HG03135 (cell line): ENCODE measurements around the gene CNGB1.
"Not testable (repeated sequence)": the region's sequence is repeated elsewhere in the genome, so short reads cannot be mapped to it uniquely, and the experiment has no call there.

Experiments
- ATAC-seq: cut with Tn5 transposase; IDR thresholded peaks from one replicate; pipeline ENCODE4 v1.9.1; 2021; ENCODE audit warnings: mild to moderate bottlenecking, moderate library complexity; ENCODE audit not compliant: unreplicated experiment

CNGB1 gene

GRCh38 chr16:57997528-57998265, 26.8 kb upstream of the CNGB1 start:
- no peak for ATAC-seq

DNA sequence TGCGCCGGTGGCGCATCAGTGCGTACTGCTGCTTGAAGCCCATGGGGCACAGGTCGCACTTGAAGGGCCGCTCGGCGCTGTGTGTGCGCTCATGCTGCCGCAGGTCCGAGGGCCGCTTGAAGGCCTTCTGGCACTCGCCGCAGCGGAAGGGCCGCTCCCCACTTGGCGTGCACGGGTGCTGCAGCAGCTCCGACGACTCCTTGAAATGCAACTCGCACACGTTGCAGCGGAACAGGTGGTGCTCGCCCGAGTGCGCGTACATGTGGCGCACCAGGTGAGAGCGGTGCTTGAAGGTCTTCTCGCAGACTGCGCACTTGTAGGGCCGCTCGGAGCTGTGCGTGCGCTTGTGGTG, 26.2 kb upstream of the CNGB1 start:
- no peak for ATAC-seq

GRCh38 chr16:57996406-57997175, 25.7 kb upstream of the CNGB1 start:
- ATAC-seq: no peak

GRCh38 chr16:57995721-57996405, 24.9 kb upstream of the CNGB1 start:
- no peak for ATAC-seq

GRCh38 chr16:57994778-57995177, 23.9 kb upstream of the CNGB1 start:
- ATAC-seq: peak; percentile 51

- no peak for ATAC-seq
Measured at GRCh38 chr16:57994361-57994760, 23.4 kb upstream of the CNGB1 start.

DNA sequence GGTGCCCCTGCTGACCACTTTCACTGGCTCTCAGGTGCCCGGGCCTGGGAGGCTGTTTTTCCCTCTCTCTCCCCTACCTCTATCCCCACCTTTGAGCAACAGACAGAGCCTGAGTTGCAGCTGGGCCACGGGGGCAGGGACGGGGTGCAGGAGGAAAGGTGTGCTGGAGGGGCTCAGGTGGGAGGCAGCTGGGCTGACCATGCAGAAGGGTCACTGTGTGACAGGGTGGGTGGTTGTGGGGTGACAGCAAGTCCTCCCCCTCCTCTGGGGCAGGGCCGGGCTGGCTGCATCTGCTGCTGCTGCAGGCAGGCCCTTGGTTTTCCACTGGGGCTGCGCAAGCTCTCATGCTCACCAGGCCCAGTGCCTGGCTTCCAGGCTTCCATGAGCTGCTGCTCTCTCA, 23.0 kb upstream of the CNGB1 start:
- ATAC-seq: no peak

DNA sequence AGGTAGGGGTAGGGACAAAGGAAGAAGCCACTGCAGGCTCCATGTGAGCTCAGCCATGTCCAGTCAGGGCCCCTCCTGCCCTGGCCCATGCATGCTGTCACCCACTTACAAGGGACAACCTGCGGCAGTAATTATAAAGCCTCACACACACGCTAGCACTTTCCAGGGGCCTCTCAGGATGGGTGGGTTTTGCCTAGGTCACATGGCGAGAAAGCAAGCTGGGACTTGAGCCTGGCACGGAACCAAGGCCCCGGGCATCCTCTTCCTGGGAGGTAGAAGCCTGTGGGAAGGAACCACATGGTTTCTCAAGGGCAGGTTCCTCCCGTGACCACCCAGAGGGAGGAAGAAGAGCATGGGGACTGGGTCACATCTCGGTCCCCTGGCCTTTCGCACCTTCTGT, 22.5 kb upstream of the CNGB1 start:
- ATAC-seq: no peak

DNA sequence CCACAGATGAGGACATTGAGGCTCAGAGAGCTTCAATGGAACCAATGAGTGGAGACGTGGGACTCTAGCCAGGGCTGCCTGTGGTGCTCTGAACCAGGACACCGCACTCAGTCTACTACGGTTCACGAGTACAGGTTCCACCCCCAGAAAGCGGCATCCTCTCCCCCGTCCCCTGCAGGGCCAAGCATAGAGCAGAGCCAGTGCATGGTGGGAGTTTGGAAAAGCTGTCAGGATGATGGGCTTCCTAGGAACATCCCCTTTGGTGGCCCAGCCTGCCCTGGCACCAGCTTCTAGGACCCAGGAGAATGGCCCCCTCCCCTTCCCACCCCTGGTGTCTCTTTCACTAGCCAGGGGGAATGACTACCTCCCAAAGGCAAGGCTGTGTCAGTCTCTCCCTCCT, 21.2 kb upstream of the CNGB1 start:
- ATAC-seq: no peak

- ATAC-seq: no peak
Measured at GRCh38 chr16:57991551-57992059, 20.7 kb upstream of the CNGB1 start.

DNA sequence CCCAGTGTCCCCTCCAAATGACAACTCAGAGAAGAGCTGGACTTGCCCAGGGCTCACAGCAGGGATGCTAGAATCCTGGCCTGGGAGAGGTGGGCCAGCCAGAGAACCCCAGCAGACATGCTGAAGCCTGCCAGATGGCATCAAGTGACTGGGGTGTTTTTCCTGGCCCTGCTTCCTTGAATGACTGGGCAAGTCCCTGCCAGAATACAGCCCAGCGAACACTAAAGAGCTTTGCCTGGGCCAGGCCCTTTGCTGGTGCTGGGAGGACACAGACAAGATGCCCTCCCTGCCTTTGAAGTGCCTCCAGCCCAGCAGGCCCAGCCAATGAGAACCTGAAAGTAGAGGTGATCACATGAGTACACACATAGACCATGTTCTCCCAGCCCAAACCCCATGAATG, 18.0 kb upstream of the CNGB1 start:
- ATAC-seq: no peak

- no peak for ATAC-seq
Measured at GRCh38 chr16:57987441-57988177, 16.7 kb upstream of the CNGB1 start.

DNA sequence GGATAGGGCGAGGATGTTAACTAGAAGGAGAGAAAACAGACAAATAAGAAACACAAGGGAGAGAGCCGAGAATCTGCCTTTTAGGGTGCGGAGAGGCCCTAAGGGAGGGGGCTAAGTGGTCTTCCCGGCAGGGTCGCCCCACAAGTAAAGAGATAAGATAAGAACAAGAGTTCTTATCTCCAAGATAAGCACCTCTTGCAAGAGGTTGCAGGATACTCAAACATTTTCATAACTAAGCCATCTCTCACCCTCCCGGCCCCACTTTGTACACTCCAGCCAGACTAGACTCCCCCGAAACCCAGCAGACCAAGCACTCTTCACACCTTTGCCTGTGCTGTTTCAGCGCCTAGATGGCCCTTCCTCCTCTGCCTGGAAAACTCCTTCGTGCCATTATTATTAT, 15.3 kb upstream of the CNGB1 start:
- no peak for ATAC-seq

DNA sequence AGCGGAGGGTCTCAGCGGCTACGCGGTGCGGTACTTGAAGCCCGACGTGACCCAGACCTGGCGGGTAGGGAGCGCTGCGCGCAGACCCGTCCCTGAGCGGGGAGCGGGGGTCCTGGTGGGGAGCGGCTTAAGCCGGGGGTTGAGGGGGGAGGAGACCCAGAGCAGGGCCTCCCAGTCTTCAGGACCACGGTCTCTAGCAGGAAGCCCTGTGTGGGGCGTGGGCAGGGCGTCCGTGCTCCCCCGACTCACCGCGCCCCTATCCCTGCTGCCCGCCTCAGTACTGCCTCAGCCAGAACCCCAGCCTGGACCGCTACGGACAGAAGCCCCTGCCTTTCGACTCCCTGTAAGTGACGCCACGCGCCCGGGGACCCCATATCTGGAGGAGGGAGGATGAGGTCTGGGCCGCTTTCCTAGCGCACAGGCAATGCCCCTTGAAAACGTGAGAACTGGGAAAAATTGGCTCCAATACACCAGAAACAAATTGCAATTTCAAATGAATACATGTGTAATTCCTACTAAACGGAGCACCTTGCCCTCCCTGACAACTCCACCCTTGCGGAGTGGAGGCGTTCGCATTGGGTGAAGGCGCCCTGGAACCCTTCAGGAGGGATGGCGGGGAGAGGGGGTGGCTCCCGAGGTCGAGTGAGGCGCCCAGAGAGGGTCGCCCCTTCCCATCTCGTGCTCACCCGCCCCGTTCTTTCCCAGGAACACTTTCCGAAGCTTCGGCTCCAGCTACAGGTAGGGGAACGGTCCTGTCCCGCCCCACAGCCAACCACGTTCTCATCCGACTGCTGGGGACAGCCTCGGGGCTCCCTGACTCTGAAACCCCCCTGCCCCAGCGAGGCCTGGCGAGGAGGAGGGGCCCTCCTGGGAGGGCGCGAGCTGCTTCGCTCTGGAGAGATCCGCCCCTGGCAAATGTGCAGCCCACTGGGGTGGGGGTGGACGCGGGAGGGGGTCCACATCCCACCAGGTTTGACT, 14.6 kb upstream of the CNGB1 start:
- no peak for ATAC-seq

DNA sequence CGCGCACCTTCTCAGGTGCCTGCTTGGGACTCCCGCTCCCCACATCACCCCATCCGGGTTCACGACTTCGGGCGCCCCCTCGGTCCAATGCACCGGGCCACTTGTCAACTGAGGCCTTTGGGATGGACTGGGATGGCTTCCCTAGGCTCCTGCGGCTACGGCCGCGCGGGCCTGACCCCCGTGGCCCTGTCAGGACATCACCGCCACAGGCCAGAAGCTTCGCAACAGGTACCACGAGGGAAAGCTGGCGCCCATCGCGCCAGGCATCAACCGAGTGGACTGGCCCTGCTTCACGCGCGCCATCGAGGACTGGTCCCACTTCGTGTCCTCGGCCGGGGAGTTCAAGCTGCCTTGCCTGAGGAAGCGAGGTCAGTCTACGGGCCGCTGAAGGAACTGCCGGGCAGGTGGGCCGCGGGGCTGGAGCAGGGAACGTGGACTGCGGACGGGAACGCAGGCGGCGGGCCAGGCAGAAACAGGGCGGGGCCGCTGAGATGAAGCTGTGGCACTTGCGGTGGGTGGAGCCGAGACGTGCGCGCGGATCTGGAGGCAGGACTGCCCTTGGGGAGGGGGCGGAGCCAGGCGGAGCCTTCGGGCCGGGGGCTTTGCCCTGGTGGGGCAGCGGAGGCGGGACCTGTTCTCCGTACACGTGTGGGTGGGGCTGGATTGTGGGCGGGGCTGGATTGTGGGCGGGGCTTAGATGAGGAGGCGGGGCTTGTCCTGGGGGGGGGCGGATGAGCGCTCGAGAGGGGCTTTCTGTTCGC, 13.7 kb upstream of the CNGB1 start:
- ATAC-seq: peak; percentile 76

- no peak for ATAC-seq
Measured at GRCh38 chr16:57982385-57982784, 11.5 kb upstream of the CNGB1 start.

GRCh38 chr16:57981636-57982035, 10.7 kb upstream of the CNGB1 start:
- no peak for ATAC-seq

DNA sequence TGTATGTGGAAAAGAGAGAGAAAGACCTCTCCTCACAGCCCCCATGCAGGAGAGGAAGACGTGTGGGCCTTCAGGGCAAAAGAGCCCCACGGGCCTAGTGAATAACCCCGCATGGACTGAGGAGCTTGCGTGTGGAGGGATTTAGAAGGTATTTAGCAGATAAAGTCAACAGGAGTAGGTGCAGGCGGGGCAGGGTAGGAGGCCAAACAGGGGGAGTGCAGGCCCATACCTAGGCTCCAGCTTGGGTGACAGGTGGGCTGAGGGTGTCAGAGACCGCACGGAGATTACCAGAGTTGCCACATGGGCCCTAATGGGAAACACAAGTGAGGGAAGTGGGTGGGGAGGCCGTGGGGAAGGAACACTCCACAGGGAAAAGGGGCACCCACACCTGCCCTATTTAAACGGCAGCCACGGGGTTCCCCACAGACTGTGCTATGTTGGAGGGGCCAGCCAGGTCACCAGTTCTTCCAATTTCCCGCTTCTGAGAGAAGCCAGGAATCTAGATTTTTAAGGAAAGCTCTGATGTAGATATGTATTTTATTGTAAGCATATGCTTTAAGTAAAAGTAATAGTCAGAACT, 8.2 kb upstream of the CNGB1 start:
- ATAC-seq: no peak

DNA sequence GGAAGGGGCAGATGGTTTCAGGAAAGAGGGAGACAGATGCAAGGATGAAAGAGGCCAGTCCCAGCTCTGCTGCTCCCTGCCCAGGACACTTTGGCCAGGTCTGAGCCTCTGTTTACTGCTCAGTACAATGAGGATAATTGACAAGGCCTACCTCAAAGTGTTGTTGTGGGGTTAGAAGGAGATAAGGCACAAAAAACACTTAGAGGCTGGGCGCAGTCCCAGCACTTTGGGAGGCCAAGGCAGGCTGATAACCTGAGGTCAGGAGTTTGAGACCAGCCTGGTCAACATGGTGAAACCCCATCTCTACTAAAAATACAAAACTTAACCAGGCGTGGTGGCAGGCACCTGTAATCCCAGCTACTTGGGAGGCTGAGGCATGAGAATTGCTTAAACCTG, 7.1 kb upstream of the CNGB1 start:
- not testable (repeated sequence) for ATAC-seq
